Measurements from ENCODE around the gene STEAP3. TPM values are rescaled to one million over a fixed set of nuclear protein-coding genes. Genes with fewer than 3 reads are reported as not detected.
"Not testable (repeated sequence)": the region's sequence is repeated elsewhere in the genome, so short reads cannot be mapped to it uniquely, and the experiment has no call there.

STEAP3 gene
- total RNA-seq, 1 donor from 2014 or later: 8.9 TPM

DNA sequence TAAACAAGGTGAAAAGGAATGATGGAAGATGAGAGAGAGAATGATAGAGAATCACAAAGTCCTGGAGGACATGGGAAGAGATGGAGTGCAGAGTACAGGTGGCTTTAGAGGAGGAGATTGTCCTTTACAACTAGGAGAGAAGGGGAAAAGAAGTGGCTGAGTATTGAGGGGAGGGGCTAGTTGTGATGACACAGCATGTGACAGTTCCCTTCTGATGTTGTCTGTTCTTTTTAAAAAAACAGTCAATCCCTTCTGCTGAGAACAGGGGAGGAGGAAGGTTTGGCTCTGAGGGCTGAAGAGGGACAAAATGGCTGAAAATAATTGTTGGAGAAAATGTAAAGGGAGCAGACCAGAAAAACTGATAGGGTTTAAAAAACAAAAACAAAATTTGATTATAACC lies 44.0 kb downstream of the STEAP3 start:
- no peaks in the 10 kb centered on the region for H3K27me3 ChIP-seq (ENCODE audit: control insufficient read depth in 3 of 3, insufficient read depth in 3 of 3, low read length in 3 of 3)
- peaks cover 1 to 3% (median 2%) of the 10 kb centered on the region in 3 donors for H3K9me3 ChIP-seq (ENCODE audit: control insufficient read depth in 3 of 3, low read length in 3 of 3)
- no peak overlapping the region for H3K27ac ChIP-seq (ENCODE audit: low read depth, low read length)
- H3K36me3 ChIP-seq (ENCODE audit: control insufficient read depth in 3 of 3, insufficient read depth in 3 of 3, low read length in 3 of 3): peaks cover 10 to 24% (median 19%) of the 10 kb centered on the region in 3 donors
- no peak overlapping the region for H3K4me3 ChIP-seq (ENCODE audit: low read length in 3 of 3)
- no peak overlapping the region for H3K9ac ChIP-seq (ENCODE audit: low read depth in 1 of 3, low read length in 3 of 3)
- H3K4me1 ChIP-seq (ENCODE audit: control insufficient read depth in 3 of 3, insufficient read depth in 3 of 3, low read length in 3 of 3): peaks cover 10 to 21% (median 11%) of the 10 kb centered on the region in 3 donors

DNA sequence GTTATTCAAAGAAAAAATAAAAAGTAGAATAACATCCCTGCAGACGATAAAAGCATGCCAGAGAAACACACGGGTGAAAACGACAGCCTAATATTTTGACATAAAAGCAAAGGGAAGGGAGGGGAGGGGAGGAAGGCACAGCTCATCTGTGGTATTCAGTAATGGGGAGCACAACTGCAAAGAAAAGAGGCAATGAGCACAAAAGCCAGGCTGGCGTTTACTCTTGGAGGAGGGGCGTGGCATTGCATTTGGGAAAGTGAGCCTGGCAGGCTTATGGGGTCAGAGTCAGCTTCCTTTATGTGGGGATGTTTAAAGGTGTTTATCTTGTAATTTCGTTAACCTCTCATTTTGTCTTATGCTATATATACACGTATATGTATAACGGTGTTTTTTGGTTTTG lies 53.2 kb downstream of the STEAP3 start:
- no peak overlapping the region for H3K9ac ChIP-seq (ENCODE audit: low read depth in 1 of 3, low read length in 3 of 3)
- no peak overlapping the region for H3K4me3 ChIP-seq (ENCODE audit: low read length in 3 of 3)
- H3K4me1 ChIP-seq (ENCODE audit: control insufficient read depth in 3 of 3, insufficient read depth in 3 of 3, low read length in 3 of 3): peaks cover 3 to 6% (median 5%) of the 10 kb centered on the region in 3 donors
- no peaks in the 10 kb centered on the region for H3K9me3 ChIP-seq (ENCODE audit: control insufficient read depth in 3 of 3, low read length in 3 of 3)
- H3K27me3 ChIP-seq (ENCODE audit: control insufficient read depth in 3 of 3, insufficient read depth in 3 of 3, low read length in 3 of 3): no peaks in the 10 kb centered on the region
- H3K27ac ChIP-seq (ENCODE audit: low read depth, low read length): no peak overlapping the region
- no peaks in the 10 kb centered on the region for H3K36me3 ChIP-seq (ENCODE audit: control insufficient read depth in 3 of 3, insufficient read depth in 3 of 3, low read length in 3 of 3)

DNA sequence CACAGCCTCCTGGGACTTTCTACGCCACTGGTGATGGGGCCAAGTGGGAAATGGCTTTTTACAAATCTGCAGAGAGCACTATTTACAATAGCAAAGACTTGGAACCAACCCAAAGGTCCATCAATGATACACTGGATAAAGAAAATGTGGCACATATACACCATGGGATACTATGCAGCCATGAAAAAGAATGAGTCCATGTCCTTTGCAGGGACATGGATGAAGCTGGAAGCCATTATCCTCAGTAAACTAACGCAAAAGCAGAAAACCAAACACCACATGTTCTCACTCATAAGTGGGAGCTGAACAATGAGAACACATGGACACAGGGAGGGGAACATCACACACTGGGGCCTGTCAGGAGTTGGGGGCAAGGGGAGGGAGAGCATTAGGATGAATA lies 54.8 kb downstream of the STEAP3 start:
- H3K9ac ChIP-seq (ENCODE audit: low read depth in 1 of 3, low read length in 3 of 3); H3K9me3 ChIP-seq (ENCODE audit: control insufficient read depth in 3 of 3, low read length in 3 of 3); H3K27me3 ChIP-seq (ENCODE audit: control insufficient read depth in 3 of 3, insufficient read depth in 3 of 3, low read length in 3 of 3); H3K36me3 ChIP-seq (ENCODE audit: control insufficient read depth in 3 of 3, insufficient read depth in 3 of 3, low read length in 3 of 3); H3K4me3 ChIP-seq (ENCODE audit: low read length in 3 of 3); H3K27ac ChIP-seq (ENCODE audit: low read depth, low read length): not testable (repeated sequence)
- peaks cover 13 to 20% (median 14%) of the 10 kb centered on the region in 3 donors for H3K4me1 ChIP-seq (ENCODE audit: control insufficient read depth in 3 of 3, insufficient read depth in 3 of 3, low read length in 3 of 3)

DNA sequence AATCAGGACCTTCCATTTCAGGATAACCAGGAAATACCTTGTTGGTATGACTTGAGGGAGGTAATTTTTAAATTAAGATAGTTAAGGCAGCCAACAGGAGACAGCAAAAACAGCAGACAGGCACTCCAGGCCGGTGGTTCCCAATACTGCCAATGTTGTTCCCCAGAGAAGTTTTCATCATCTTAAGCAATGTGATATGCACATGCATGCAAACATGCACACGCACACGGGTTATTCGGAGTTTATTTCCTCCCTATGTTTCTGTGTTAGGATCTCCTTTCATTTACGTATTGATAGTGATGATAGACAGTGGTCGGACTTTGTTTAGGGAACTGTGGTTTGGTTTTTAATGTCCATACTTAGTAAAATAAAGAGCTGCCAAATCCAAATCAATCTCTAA lies 55.3 kb downstream of the STEAP3 start:
- Histone ChIP-seq H3K36me3 (ENCODE audit: control insufficient read depth in 3 of 3, insufficient read depth in 3 of 3, low read length in 3 of 3) (no peaks in the 10 kb centered on the region), H3K4me1 (ENCODE audit: control insufficient read depth in 3 of 3, insufficient read depth in 3 of 3, low read length in 3 of 3) (peaks cover 18 to 24% (median 18%) of the 10 kb centered on the region in 3 donors), H3K9me3 (ENCODE audit: control insufficient read depth in 3 of 3, low read length in 3 of 3) (no peaks in the 10 kb centered on the region), H3K27ac (ENCODE audit: low read depth, low read length) (no peak overlapping the region), H3K9ac (ENCODE audit: low read depth in 1 of 3, low read length in 3 of 3) (no peak overlapping the region), H3K4me3 (ENCODE audit: low read length in 3 of 3) (no peak overlapping the region), H3K27me3 (ENCODE audit: control insufficient read depth in 3 of 3, insufficient read depth in 3 of 3, low read length in 3 of 3) (no peaks in the 10 kb centered on the region)

DNA sequence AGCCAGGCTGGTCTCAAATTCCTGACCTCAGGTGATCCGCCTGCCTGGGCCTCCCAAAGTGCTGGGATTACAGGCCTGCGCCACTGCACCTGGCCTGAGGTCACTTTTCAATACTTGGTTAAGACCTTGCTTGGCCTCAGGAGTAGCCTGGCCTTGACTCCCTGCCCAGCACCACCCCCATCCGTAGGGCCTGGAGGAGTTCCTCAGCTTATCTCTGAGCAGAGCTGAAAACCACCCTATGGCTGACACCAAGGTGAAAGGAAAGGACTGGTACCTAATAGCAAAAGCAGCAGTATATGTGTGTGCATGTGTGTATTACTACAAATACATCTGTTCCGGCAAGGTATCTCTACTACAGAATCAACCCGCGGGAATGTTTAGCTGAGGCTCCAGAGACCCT lies 56.0 kb downstream of the STEAP3 start:
- Histone ChIP-seq H3K9ac (ENCODE audit: low read depth in 1 of 3, low read length in 3 of 3) (no peak overlapping the region), H3K9me3 (ENCODE audit: control insufficient read depth in 3 of 3, low read length in 3 of 3) (no peaks in the 10 kb centered on the region), H3K27me3 (ENCODE audit: control insufficient read depth in 3 of 3, insufficient read depth in 3 of 3, low read length in 3 of 3) (no peaks in the 10 kb centered on the region), H3K36me3 (ENCODE audit: control insufficient read depth in 3 of 3, insufficient read depth in 3 of 3, low read length in 3 of 3) (no peaks in the 10 kb centered on the region), H3K27ac (ENCODE audit: low read depth, low read length) (peak overlapping the region; percentile 18), H3K4me1 (ENCODE audit: control insufficient read depth in 3 of 3, insufficient read depth in 3 of 3, low read length in 3 of 3) (peaks cover 24 to 29% (median 24%) of the 10 kb centered on the region in 3 donors), H3K4me3 (ENCODE audit: low read length in 3 of 3) (no peak overlapping the region)

DNA sequence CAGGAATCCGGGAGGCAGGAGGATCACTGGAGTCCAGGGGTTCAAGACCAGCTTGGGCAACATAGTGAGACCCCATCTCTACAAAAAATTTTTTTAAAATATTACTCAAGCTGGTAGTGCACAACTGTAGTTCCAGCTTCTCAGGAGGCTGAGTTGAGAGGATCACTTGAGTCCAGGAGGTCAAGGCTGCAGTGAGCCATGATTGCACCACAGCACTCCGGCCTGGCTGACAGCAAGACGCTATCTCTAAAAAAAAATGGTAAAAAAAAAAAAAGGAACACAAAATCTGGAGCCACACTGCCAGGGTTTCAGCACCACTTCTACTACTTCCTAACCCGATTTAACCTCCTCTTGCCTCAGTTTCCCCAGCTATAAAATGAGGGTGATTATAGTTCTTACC lies 57.0 kb downstream of the STEAP3 start:
- no peaks in the 10 kb centered on the region for H3K9me3 ChIP-seq (ENCODE audit: control insufficient read depth in 3 of 3, low read length in 3 of 3)
- no peak overlapping the region for H3K9ac ChIP-seq (ENCODE audit: low read depth in 1 of 3, low read length in 3 of 3)
- no peak overlapping the region for H3K27ac ChIP-seq (ENCODE audit: low read depth, low read length)
- H3K4me3 ChIP-seq (ENCODE audit: low read length in 3 of 3): no peak overlapping the region
- H3K36me3 ChIP-seq (ENCODE audit: control insufficient read depth in 3 of 3, insufficient read depth in 3 of 3, low read length in 3 of 3): no peaks in the 10 kb centered on the region
- no peaks in the 10 kb centered on the region for H3K27me3 ChIP-seq (ENCODE audit: control insufficient read depth in 3 of 3, insufficient read depth in 3 of 3, low read length in 3 of 3)
- H3K4me1 ChIP-seq (ENCODE audit: control insufficient read depth in 3 of 3, insufficient read depth in 3 of 3, low read length in 3 of 3): peaks cover 24 to 29% (median 24%) of the 10 kb centered on the region in 3 donors

DNA sequence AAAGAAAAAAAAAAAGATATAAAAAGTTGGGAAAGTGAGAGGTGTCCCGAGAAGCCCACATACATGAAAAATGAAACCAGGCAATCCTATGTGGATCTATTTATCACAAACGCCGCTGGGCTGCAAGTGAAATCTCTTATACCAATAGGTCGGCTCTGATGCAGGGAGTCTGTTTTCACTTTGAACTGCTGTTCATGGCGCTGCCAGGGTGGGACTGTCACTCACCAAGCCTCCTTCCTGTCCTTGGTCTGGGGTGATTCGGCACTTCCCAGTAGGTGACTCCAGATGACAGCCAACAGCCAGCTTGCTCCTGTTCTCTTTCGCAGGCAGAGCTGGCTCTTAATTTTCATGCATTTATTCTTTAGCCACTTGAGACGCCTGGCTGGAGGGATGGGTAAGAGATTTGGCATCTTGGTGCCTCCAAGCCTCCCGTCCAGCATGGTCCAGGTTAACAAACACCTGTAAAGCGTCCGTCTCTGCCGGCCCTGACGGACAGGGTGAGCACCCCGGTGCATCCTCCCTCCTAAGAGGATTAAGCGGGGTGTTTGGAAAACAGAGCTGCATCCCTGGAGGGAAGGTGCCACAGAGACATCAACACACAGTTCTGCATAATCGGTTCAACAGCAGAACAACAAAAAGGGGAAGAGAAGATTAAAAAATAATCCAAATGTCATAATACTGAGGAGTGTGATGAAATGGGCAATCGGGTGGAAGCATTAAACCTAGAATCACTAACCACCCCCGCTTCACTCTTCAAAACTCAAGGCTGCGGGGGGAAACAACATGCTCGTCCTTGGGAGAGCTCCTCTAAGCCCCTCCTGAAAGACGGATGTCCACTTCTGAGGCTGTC lies 58.7 kb downstream of the STEAP3 start:
- Histone ChIP-seq H3K9ac (ENCODE audit: low read depth in 1 of 3, low read length in 3 of 3) (peak overlapping the region in 2 of 3 donors; percentile 16 to 36), H3K36me3 (ENCODE audit: control insufficient read depth in 3 of 3, insufficient read depth in 3 of 3, low read length in 3 of 3) (no peaks in the 10 kb centered on the region), H3K27ac (ENCODE audit: low read depth, low read length) (peak overlapping the region; percentile 83), H3K4me1 (ENCODE audit: control insufficient read depth in 3 of 3, insufficient read depth in 3 of 3, low read length in 3 of 3) (peaks cover 24 to 29% (median 24%) of the 10 kb centered on the region in 3 donors), H3K9me3 (ENCODE audit: control insufficient read depth in 3 of 3, low read length in 3 of 3) (no peaks in the 10 kb centered on the region), H3K27me3 (ENCODE audit: control insufficient read depth in 3 of 3, insufficient read depth in 3 of 3, low read length in 3 of 3) (no peaks in the 10 kb centered on the region), H3K4me3 (ENCODE audit: low read length in 3 of 3) (peak overlapping the region in 1 of 3 donors; percentile 6)

DNA sequence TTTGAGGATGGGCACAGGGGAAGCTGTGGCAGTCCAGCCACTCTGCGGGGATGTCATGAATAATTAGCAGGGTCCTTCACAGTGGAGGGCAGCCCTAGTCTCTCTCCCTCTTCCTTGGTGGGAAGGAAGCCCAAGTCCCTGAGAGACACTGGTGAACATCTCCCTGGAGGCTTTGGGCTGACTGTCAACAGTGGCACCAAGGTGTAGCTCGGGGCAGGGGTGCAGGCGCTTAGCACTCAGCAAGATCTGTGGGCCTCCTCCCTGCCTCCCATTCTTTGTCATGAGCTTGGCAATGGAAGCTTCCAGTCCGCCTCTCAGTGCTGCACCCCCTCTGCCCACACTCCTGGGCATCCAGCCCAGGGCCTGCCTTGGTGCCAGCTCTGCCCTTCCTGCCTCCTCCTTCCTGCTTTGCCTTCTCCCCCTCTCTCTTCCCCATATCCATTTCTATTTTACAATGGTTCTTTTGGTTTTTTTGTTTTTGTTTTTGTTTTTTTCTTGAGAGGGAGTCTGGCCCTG lies 59.4 kb downstream of the STEAP3 start:
- no peak overlapping the region for H3K4me3 ChIP-seq (ENCODE audit: low read length in 3 of 3)
- peaks cover 24 to 29% (median 24%) of the 10 kb centered on the region in 3 donors for H3K4me1 ChIP-seq (ENCODE audit: control insufficient read depth in 3 of 3, insufficient read depth in 3 of 3, low read length in 3 of 3)
- no peaks in the 10 kb centered on the region for H3K9me3 ChIP-seq (ENCODE audit: control insufficient read depth in 3 of 3, low read length in 3 of 3)
- H3K27me3 ChIP-seq (ENCODE audit: control insufficient read depth in 3 of 3, insufficient read depth in 3 of 3, low read length in 3 of 3): no peaks in the 10 kb centered on the region
- H3K36me3 ChIP-seq (ENCODE audit: control insufficient read depth in 3 of 3, insufficient read depth in 3 of 3, low read length in 3 of 3): no peaks in the 10 kb centered on the region
- no peak overlapping the region for H3K9ac ChIP-seq (ENCODE audit: low read depth in 1 of 3, low read length in 3 of 3)
- H3K27ac ChIP-seq (ENCODE audit: low read depth, low read length): peak overlapping the region; percentile 83

DNA sequence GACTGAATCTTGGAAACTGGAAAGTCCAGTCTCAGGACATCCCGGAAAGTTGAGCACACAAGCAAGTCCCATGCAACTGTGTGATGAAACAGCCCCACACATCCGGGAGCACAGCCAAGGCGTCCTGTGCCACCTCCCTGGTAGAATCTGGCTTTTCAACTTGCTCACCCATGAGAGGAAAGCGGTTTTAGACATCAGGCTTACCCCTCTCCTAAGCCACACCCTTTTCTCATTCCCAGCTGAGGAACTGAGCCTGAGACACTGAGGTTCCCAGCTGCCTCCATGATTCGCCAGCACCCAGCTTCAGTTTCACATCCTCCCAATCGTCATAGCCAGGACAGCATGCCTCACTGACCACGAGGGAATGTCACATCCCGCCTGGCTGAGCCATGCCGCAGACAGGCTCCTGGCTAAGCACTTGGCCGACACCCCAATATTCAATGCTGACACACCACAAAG lies 60.3 kb downstream of the STEAP3 start:
- H3K27me3 ChIP-seq (ENCODE audit: control insufficient read depth in 3 of 3, insufficient read depth in 3 of 3, low read length in 3 of 3): no peaks in the 10 kb centered on the region
- H3K9me3 ChIP-seq (ENCODE audit: control insufficient read depth in 3 of 3, low read length in 3 of 3): no peaks in the 10 kb centered on the region
- H3K9ac ChIP-seq (ENCODE audit: low read depth in 1 of 3, low read length in 3 of 3): peak overlapping the region in 2 of 3 donors; percentile 21 to 35
- H3K36me3 ChIP-seq (ENCODE audit: control insufficient read depth in 3 of 3, insufficient read depth in 3 of 3, low read length in 3 of 3): no peaks in the 10 kb centered on the region
- H3K4me1 ChIP-seq (ENCODE audit: control insufficient read depth in 3 of 3, insufficient read depth in 3 of 3, low read length in 3 of 3): peaks cover 24 to 29% (median 24%) of the 10 kb centered on the region in 3 donors
- peak overlapping the region; percentile 3 to 43 (median 24) for H3K4me3 ChIP-seq (ENCODE audit: low read length in 3 of 3)
- H3K27ac ChIP-seq (ENCODE audit: low read depth, low read length): peak overlapping the region; percentile 83

DNA sequence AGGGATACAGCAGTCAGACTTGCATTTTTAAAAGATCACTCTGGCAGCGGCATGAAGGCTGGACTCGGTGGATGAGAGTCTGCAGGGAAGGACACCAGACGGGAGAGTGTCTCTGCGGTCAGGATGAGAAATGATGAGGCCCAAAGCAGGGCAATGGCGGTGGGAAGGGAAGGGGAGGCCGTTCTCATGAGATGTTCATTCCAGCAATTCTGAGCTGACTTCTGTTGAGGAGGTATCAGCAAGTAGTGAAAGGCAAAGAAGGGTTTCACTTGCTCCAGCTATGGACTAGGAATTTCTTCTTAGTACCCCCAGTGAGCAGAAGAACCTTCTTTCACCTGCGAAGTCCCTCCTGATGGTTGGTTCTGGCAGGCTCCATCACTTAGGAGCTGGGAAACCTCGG lies 63.0 kb downstream of the STEAP3 start:
- no peaks in the 10 kb centered on the region for H3K9me3 ChIP-seq (ENCODE audit: control insufficient read depth in 3 of 3, low read length in 3 of 3)
- no peaks in the 10 kb centered on the region for H3K36me3 ChIP-seq (ENCODE audit: control insufficient read depth in 3 of 3, insufficient read depth in 3 of 3, low read length in 3 of 3)
- H3K4me1 ChIP-seq (ENCODE audit: control insufficient read depth in 3 of 3, insufficient read depth in 3 of 3, low read length in 3 of 3): peaks cover 20 to 33% (median 28%) of the 10 kb centered on the region in 3 donors

More for the DNA sequence above, 63.0 kb downstream of the STEAP3 start:
- H3K27ac ChIP-seq (ENCODE audit: low read depth, low read length): no peak overlapping the region
- H3K9ac ChIP-seq (ENCODE audit: low read depth in 1 of 3, low read length in 3 of 3): no peak overlapping the region
- H3K4me3 ChIP-seq (ENCODE audit: low read length in 3 of 3): no peak overlapping the region
- no peaks in the 10 kb centered on the region for H3K27me3 ChIP-seq (ENCODE audit: control insufficient read depth in 3 of 3, insufficient read depth in 3 of 3, low read length in 3 of 3)
